GM06990 (cell line): Measurements from ENCODE around the gene ZNF486.

Experiments
- DNase-seq: peaks from one replicate; pipeline ENCODE4 v3.0.0-alpha.2; 2011; ENCODE audit not compliant: insufficient read length; ENCODE audit errors: extremely low read depth
- H3K27me3 ChIP-seq: replicated peaks from 2 replicates; pipeline ENCODE4 v1.6.0; 2011; ENCODE audit warnings: low read length; ENCODE audit not compliant: control insufficient read depth, insufficient read depth
- H3K36me3 ChIP-seq: 2 replicates; pipeline ENCODE4 v1.5.1; 2011; ENCODE audit warnings: low read length; ENCODE audit not compliant: control insufficient read depth, insufficient read depth
- H3K4me3 ChIP-seq: replicated peaks from 2 replicates; pipeline ENCODE4 v1.5.1; 2011; ENCODE audit warnings: low read depth, mild to moderate bottlenecking, control low read depth, low read length
- CTCF ChIP-seq: IDR thresholded peaks from 2 replicates; pipeline ENCODE4 v1.5.1; 2011; ENCODE audit warnings: low read length, control low read depth, mild to moderate bottlenecking, inconsistent platforms; ENCODE audit not compliant: insufficient read depth, poor library complexity, severe bottlenecking

The ZNF486 gene

GRCh38 chr19:20153281-20153680 is 13.7 kb upstream of the ZNF486 start:
- Histone ChIP-seq H3K36me3 (no peaks in the 10 kb centered on the region), H3K4me3 (no peak overlapping the region), H3K27me3 (no peaks in the 10 kb centered on the region)
- TF ChIP-seq CTCF, result no peak
- DNase-seq, result no peak

GRCh38 chr19:20154636-20155035 is 12.4 kb upstream of the ZNF486 start:
- H3K27me3 ChIP-seq, result no peaks in the 10 kb centered on the region
- H3K36me3 ChIP-seq, result no peaks in the 10 kb centered on the region
- no peak for TF ChIP-seq CTCF
- no peak for DNase-seq
- no peak overlapping the region for H3K4me3 ChIP-seq

- H3K36me3 ChIP-seq, result no peaks in the 10 kb centered on the region
- DNase-seq, result no peak
- H3K4me3 ChIP-seq, result no peak overlapping the region
- H3K27me3 ChIP-seq, result no peaks in the 10 kb centered on the region
- no peak for TF ChIP-seq CTCF
These were observed 4.2 kb upstream of the ZNF486 start for GRCh38 chr19:20162821-20163220.

GRCh38 chr19:20164456-20164855 is 2.6 kb upstream of the ZNF486 start:
- no peaks in the 10 kb centered on the region for H3K27me3 ChIP-seq
- H3K36me3 ChIP-seq, result no peaks in the 10 kb centered on the region
- no peak for TF ChIP-seq CTCF
- no peak overlapping the region for H3K4me3 ChIP-seq
- no peak for DNase-seq

GRCh38 chr19:20165971-20166592 is 932 bp upstream of the ZNF486 start:
- Histone ChIP-seq H3K4me3 (no peak overlapping the region), H3K36me3 (no peaks in the 10 kb centered on the region), H3K27me3 (no peaks in the 10 kb centered on the region)
- DNase-seq, result no peak
- TF ChIP-seq CTCF, result no peak

GRCh38 chr19:20167651-20168122 is 673 bp downstream of the ZNF486 start:
- no peak for TF ChIP-seq CTCF
- DNase-seq, result no peak
- no peaks in the 10 kb centered on the region for H3K36me3 ChIP-seq
- H3K27me3 ChIP-seq, result no peaks in the 10 kb centered on the region
- H3K4me3 ChIP-seq, result peak overlapping the region; percentile 61
